ENCODE measurements around the gene ACTN4.

ACTN4 gene

DNA sequence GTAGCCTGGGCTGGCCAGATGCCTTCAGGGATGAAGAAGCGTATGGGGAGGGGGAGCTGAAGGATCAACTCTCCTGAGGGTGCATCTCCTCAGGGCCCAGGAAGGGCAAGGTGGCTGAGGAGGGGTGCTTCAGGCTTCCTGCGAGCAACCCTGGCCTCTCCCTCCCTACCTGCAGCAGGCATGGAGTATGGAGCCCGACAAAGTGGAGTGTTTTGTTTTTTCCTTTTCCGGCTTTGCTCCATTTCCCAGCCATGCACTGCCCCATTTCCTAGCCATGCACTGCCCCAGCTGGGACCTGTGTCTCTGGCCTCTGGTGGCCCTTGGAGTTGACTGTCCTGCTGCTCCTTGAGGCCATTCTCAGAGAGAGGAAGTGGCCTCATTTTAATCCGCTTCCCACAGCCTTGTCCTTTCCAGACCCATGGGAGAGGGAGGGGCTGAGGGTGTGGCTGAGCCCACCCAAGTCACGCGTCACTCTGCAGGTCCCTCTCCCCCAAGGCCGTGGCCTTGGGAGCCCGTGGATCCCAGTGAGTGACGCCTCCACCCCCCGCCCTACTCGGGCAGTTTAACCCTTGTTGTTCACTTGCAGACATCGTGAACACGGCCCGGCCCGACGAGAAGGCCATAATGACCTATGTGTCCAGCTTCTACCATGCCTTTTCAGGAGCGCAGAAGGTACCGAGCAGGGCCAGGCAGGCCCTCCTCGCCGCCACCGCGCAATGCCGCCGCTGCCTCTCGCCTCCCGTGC lies 62.4 kb downstream of the ACTN4 start:
- no peaks in the 10 kb centered on the region for H3K27me3 ChIP-seq (ENCODE audit: control insufficient read depth in 1 of 2, insufficient read depth in 2 of 2, low read length in 2 of 2)
- peak overlapping the region; percentile 83 for H3K27ac ChIP-seq (ENCODE audit: low read depth, low read length)
- H3K4me1 ChIP-seq (ENCODE audit: insufficient read depth, low read length): peaks cover 63% of the 10 kb centered on the region
- no peaks in the 10 kb centered on the region for H3K9me3 ChIP-seq (ENCODE audit: low read length)
- H3K9ac ChIP-seq (ENCODE audit: low read length): peak overlapping the region; percentile 1
- no peak overlapping the region for H3K4me3 ChIP-seq (ENCODE audit: low read depth in 1 of 2, low read length in 2 of 2)
- H3K36me3 ChIP-seq (ENCODE audit: insufficient read depth, low read length): peaks cover 76% of the 10 kb centered on the region

DNA sequence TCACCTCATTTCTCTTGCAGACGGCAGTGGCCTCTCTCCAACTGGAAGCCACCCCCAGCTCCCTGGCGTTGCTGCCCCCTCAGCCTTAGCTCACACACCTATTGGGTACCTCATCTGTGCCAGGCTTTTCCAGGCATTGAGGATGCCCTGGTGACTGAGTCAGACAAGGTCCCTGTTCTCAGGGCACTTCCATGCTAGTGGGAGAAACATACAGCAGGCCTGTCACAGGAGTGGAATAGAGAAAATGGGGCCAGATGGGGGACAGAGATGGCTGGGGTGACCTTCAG lies 62.9 kb downstream of the ACTN4 start:
- no peaks in the 10 kb centered on the region for H3K27me3 ChIP-seq (ENCODE audit: control insufficient read depth in 1 of 2, insufficient read depth in 2 of 2, low read length in 2 of 2)
- peaks cover 63% of the 10 kb centered on the region for H3K4me1 ChIP-seq (ENCODE audit: insufficient read depth, low read length)
- H3K9me3 ChIP-seq (ENCODE audit: low read length): no peaks in the 10 kb centered on the region
- H3K4me3 ChIP-seq (ENCODE audit: low read depth in 1 of 2, low read length in 2 of 2): no peak overlapping the region
- H3K27ac ChIP-seq (ENCODE audit: low read depth, low read length): peak overlapping the region; percentile 83
- H3K36me3 ChIP-seq (ENCODE audit: insufficient read depth, low read length): peaks cover 72% of the 10 kb centered on the region
- H3K9ac ChIP-seq (ENCODE audit: low read length): no peak overlapping the region

DNA sequence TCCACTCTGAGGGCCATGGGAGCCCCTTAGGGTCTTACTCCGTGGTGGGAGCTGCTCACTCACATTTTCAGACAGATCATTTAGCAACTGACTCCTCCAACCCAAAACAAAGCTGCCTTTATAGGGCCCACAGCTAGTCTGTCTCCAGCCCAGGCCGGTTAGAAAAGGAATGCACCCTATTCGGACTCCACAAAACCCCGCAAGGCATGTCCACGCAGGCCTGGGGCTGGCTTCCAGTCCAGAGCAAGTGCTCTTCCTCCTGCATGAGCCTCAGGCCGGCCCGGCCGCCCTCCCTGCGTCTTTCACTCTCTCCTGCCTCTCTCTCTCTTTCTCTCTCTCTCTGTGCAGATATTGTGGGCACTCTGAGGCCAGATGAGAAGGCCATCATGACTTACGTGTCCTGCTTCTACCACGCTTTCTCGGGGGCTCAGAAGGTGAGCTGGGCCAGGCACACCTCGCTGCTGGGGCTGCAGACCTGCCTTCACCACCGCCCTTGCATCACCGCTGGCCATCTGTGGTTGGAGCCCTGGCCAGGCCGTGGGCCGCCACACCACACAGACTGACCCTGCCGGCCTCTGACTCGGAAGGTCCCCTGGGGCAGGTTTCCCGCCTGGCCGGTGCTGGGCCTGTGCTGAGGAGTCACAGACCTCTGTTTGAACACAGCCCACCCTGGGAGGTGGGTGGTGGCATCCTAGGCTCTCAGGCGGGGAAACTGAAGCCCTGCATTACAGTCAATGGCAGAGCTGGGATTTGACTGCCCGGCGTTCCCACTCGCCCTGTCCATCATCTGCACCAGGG lies 63.7 kb downstream of the ACTN4 start:
- H3K9me3 ChIP-seq (ENCODE audit: low read length): no peaks in the 10 kb centered on the region

DNA sequence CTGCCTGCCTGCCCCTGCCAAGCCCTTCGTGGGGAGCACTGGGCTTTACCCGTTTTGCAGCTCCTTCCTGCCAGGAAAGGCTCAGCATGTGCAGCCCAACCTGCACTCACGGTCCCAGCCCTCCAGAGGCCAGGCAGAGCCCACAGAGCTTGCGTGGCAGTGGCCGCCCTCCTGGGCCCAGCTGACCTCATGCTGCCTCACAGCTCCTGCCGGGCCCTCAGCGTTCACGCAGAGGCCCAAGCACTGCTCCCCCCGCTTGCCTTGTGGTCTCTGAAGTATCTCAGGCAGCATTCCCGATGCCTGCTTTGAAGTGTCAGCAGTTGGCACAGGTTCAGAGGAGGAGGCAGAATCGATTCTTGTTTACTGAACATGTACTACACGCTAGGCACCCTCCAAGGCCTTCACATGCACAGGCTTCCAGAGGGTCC lies 64.3 kb downstream of the ACTN4 start:
- Histone ChIP-seq H3K27ac (ENCODE audit: low read depth, low read length) (peak overlapping the region; percentile 83), H3K9me3 (ENCODE audit: low read length) (no peaks in the 10 kb centered on the region), H3K36me3 (ENCODE audit: insufficient read depth, low read length) (peaks cover 63% of the 10 kb centered on the region), H3K27me3 (ENCODE audit: control insufficient read depth in 1 of 2, insufficient read depth in 2 of 2, low read length in 2 of 2) (no peaks in the 10 kb centered on the region), H3K4me1 (ENCODE audit: insufficient read depth, low read length) (peaks cover 63% of the 10 kb centered on the region), H3K9ac (ENCODE audit: low read length) (no peak overlapping the region), H3K4me3 (ENCODE audit: low read depth in 1 of 2, low read length in 2 of 2) (no peak overlapping the region)

More for the DNA sequence above, 63.7 kb downstream of the ACTN4 start:
- Histone ChIP-seq H3K4me3 (ENCODE audit: low read depth in 1 of 2, low read length in 2 of 2) (no peak overlapping the region), H3K27me3 (ENCODE audit: control insufficient read depth in 1 of 2, insufficient read depth in 2 of 2, low read length in 2 of 2) (no peaks in the 10 kb centered on the region), H3K36me3 (ENCODE audit: insufficient read depth, low read length) (peaks cover 65% of the 10 kb centered on the region), H3K4me1 (ENCODE audit: insufficient read depth, low read length) (peaks cover 63% of the 10 kb centered on the region), H3K9ac (ENCODE audit: low read length) (peak overlapping the region; percentile 9), H3K27ac (ENCODE audit: low read depth, low read length) (peak overlapping the region; percentile 83)

DNA sequence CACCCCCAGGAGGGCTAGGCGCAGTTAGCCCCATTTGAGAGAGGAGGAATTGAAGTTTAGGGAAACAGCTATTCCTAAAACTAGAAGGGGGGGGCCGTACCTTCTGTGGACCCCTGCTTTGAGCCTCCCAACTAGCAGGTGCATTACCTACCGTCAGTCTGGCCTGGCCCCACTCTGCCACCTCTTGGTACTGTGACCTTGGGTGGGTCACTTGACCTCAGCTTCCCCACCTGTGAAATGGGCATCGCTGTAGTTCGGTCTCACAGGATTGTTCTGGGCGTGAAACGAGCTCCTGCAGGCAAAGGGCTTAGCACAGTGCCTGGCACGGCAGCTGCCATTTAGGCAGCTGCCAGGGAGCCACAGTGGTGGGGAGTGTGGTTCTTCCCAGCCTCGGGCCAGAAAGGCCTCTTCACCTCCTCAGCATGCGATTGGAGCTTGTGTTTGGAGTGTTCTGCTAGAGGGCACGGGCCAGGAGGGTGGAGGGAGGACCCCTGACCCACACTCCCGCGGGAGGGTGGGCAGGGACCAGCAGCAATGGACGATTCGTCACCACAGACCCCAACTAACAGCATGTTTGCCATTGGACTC lies 64.8 kb downstream of the ACTN4 start:
- Histone ChIP-seq H3K4me1 (ENCODE audit: insufficient read depth, low read length) (peaks cover 59% of the 10 kb centered on the region), H3K9ac (ENCODE audit: low read length) (no peak overlapping the region), H3K27me3 (ENCODE audit: control insufficient read depth in 1 of 2, insufficient read depth in 2 of 2, low read length in 2 of 2) (no peaks in the 10 kb centered on the region), H3K9me3 (ENCODE audit: low read length) (no peaks in the 10 kb centered on the region), H3K27ac (ENCODE audit: low read depth, low read length) (peak overlapping the region; percentile 83), H3K4me3 (ENCODE audit: low read depth in 1 of 2, low read length in 2 of 2) (no peak overlapping the region), H3K36me3 (ENCODE audit: insufficient read depth, low read length) (peaks cover 63% of the 10 kb centered on the region)

DNA sequence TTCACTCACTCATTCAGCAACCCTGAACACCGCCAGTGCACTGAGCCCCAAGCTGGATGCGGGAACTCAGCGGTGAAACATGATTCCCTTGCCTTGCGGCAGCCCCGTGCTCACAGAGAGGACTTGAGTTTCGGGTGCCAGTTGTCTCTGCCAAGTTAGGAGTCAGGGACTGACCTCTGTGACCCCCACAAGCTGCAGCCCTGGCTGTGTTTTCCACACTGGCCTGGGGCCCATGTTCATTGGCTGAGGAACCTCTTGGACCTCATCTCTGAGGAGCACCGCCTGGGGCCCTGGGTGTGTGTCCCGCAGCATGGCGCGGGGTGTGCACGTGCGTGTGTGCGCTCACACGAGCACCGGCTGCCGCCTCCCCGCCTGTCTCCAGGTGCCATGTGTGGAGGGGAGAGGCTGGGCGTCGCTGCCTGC lies 65.8 kb downstream of the ACTN4 start:
- Histone ChIP-seq H3K27me3 (ENCODE audit: control insufficient read depth in 1 of 2, insufficient read depth in 2 of 2, low read length in 2 of 2) (no peaks in the 10 kb centered on the region), H3K9me3 (ENCODE audit: low read length) (no peaks in the 10 kb centered on the region), H3K4me1 (ENCODE audit: insufficient read depth, low read length) (peaks cover 49% of the 10 kb centered on the region), H3K4me3 (ENCODE audit: low read depth in 1 of 2, low read length in 2 of 2) (no peak overlapping the region), H3K27ac (ENCODE audit: low read depth, low read length) (peak overlapping the region; percentile 83), H3K9ac (ENCODE audit: low read length) (no peak overlapping the region), H3K36me3 (ENCODE audit: insufficient read depth, low read length) (peaks cover 63% of the 10 kb centered on the region)

DNA sequence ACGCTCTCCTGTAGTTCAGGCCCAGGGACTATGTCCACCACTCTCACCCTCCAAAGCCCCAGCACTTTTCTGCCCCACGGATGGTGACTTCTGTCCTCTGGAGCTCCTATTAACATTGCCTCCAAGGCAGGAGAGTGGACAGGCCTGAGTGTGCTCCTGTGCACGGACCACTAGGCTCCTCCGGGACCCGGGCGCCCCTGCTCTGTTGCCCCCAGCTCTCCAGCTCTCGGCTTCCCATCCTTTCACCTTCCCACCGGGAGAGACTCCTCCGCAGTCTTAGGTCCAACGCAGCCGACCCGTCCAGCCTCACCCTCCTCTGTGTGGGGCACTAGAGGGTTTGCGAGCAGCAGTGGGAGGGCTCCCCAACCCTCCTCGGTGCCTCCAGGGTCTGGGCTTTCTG lies 66.4 kb downstream of the ACTN4 start:
- no peak overlapping the region for H3K9ac ChIP-seq (ENCODE audit: low read length)
- H3K4me3 ChIP-seq (ENCODE audit: low read depth in 1 of 2, low read length in 2 of 2): no peak overlapping the region
- peaks cover 44% of the 10 kb centered on the region for H3K4me1 ChIP-seq (ENCODE audit: insufficient read depth, low read length)
- no peaks in the 10 kb centered on the region for H3K9me3 ChIP-seq (ENCODE audit: low read length)
- H3K36me3 ChIP-seq (ENCODE audit: insufficient read depth, low read length): peaks cover 63% of the 10 kb centered on the region
- H3K27me3 ChIP-seq (ENCODE audit: control insufficient read depth in 1 of 2, insufficient read depth in 2 of 2, low read length in 2 of 2): no peaks in the 10 kb centered on the region
- no peak overlapping the region for H3K27ac ChIP-seq (ENCODE audit: low read depth, low read length)

- no peaks in the 10 kb centered on the region for H3K9me3 ChIP-seq (ENCODE audit: low read length)
- no peak overlapping the region for H3K4me3 ChIP-seq (ENCODE audit: low read depth in 1 of 2, low read length in 2 of 2)
- no peak overlapping the region for H3K27ac ChIP-seq (ENCODE audit: low read depth, low read length)
- no peaks in the 10 kb centered on the region for H3K27me3 ChIP-seq (ENCODE audit: control insufficient read depth in 1 of 2, insufficient read depth in 2 of 2, low read length in 2 of 2)
- H3K4me1 ChIP-seq (ENCODE audit: insufficient read depth, low read length): peaks cover 49% of the 10 kb centered on the region
- no peak overlapping the region for H3K9ac ChIP-seq (ENCODE audit: low read length)
- peaks cover 63% of the 10 kb centered on the region for H3K36me3 ChIP-seq (ENCODE audit: insufficient read depth, low read length)
Measured at GRCh38 chr19:38714354-38714778, 66.9 kb downstream of the ACTN4 start.

DNA sequence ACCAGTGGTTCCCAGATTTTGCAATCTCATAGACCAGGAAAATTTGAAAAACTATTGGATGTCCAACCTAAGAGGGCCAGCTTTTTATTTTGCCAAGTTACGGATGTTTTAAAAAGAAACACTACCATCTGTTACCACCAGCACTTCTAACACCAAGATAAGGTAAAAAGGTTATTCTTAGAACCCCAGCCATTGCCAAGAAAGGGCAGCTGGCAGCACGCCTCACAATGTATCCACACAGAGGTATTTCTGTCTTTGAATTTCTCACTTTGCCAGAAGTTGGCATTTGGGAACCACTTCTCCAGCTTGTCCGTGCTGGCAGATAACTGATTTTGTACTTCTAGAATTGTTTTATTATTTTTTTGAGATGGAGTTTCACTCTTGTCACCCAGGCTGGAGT lies 68.1 kb downstream of the ACTN4 start:
- Histone ChIP-seq H3K9me3 (ENCODE audit: low read length) (no peaks in the 10 kb centered on the region), H3K36me3 (ENCODE audit: insufficient read depth, low read length) (peaks cover 59% of the 10 kb centered on the region), H3K27me3 (ENCODE audit: control insufficient read depth in 1 of 2, insufficient read depth in 2 of 2, low read length in 2 of 2) (no peaks in the 10 kb centered on the region), H3K4me3 (ENCODE audit: low read depth in 1 of 2, low read length in 2 of 2) (no peak overlapping the region), H3K4me1 (ENCODE audit: insufficient read depth, low read length) (peaks cover 47% of the 10 kb centered on the region), H3K27ac (ENCODE audit: low read depth, low read length) (no peak overlapping the region), H3K9ac (ENCODE audit: low read length) (no peak overlapping the region)

- Histone ChIP-seq H3K9me3 (ENCODE audit: low read length) (no peaks in the 10 kb centered on the region), H3K9ac (ENCODE audit: low read length) (no peak overlapping the region), H3K27me3 (ENCODE audit: control insufficient read depth in 1 of 2, insufficient read depth in 2 of 2, low read length in 2 of 2) (no peaks in the 10 kb centered on the region), H3K27ac (ENCODE audit: low read depth, low read length) (no peak overlapping the region), H3K36me3 (ENCODE audit: insufficient read depth, low read length) (peaks cover 63% of the 10 kb centered on the region), H3K4me1 (ENCODE audit: insufficient read depth, low read length) (peaks cover 32% of the 10 kb centered on the region), H3K4me3 (ENCODE audit: low read depth in 1 of 2, low read length in 2 of 2) (no peak overlapping the region)
Measured at GRCh38 chr19:38717051-38717450, 69.6 kb downstream of the ACTN4 start.

DNA sequence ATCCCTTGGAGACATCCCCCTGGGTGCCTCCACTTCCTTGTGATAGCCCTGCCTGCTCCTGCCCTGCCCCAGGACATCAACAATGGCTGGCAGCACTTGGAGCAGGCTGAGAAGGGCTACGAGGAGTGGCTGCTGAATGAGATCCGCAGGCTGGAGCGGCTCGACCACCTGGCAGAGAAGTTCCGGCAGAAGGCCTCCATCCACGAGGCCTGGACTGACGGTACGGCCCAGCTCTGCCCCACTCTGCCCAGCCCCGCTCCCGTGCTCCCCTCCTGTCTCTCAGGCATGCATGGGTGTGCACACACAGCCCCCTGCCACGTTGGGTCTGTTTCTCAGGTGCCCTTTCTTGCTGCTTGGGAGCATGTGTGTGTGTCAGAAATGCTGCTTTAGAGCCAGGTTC lies 70.4 kb downstream of the ACTN4 start:
- Histone ChIP-seq H3K36me3 (ENCODE audit: insufficient read depth, low read length) (peaks cover 71% of the 10 kb centered on the region), H3K4me1 (ENCODE audit: insufficient read depth, low read length) (peaks cover 24% of the 10 kb centered on the region), H3K4me3 (ENCODE audit: low read depth in 1 of 2, low read length in 2 of 2) (no peak overlapping the region), H3K27me3 (ENCODE audit: control insufficient read depth in 1 of 2, insufficient read depth in 2 of 2, low read length in 2 of 2) (no peaks in the 10 kb centered on the region), H3K9me3 (ENCODE audit: low read length) (no peaks in the 10 kb centered on the region), H3K27ac (ENCODE audit: low read depth, low read length) (no peak overlapping the region), H3K9ac (ENCODE audit: low read length) (no peak overlapping the region)

Measured in muscle layer of colon (tissue), 2 donors.